SK-N-MC (cell line): ENCODE measurements around the gene AMBP.

Experiments
- EZH2 ChIP-seq: fragments of 200-600 bp; sonication (generic); IDR thresholded peaks from one replicate; pipeline ENCODE4 v1.6.1; 2017; ENCODE audit warnings: antibody characterized with exemption
- POLR2AphosphoS5 ChIP-seq: IDR thresholded peaks from 2 replicates; pipeline ENCODE4 v1.6.1; 2012; ENCODE audit warnings: mild to moderate bottlenecking, low read depth, low read length, borderline replicate concordance

DNA sequence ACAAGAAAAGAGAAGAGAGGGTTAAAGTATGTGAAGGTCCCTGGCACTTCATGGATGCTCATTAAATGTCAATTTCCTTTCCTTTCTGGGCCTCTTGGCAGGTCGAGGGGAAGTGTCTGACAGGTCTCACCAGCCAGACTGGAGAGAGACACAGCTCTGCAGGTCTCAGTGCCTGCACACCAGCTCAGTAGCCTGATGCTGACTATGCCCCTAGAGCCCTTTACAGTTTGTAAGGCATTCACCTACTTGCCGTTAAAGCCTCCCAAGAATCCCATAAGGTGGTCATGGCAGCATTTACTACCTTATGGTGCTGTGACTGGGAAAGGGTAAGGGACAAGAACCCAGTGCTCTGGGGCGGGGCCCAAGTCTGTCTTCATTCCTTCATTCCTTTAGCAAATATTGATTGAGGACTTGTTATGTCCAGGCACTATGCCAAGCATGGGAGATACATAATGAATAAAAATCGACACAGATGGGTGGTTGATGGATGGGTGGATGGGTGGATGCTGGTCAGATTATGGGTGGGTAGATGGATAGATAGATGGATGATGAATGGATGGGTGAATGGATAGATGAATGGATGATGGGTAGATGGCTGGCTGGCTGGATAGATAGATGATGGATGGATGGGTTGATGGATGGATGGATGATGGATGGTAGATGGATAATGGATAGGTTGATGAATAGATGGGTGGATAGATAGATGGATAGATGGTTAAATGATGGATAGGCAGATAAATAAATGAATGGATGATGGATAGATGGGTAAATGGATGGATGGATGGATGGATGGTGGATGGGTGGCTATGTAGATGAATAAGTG lies 42.3 kb upstream of the AMBP start:
- no peak for TF ChIP-seq EZH2
- TF ChIP-seq POLR2AphosphoS5: no peak
